Measurements from ENCODE around the gene VEGFA.

Gene VEGFA

GRCh38 chr6:43785220-43785752 lies 15.3 kb downstream of the VEGFA start:
- no peak for DNase-seq (ENCODE audit: low read depth)

- DNase-seq (ENCODE audit: low read depth) = no peak
Observed at GRCh38 chr6:43785904-43786303, 15.9 kb downstream of the VEGFA start.

- no peak for DNase-seq (ENCODE audit: low read depth)
Observed at GRCh38 chr6:43786664-43787329, 16.8 kb downstream of the VEGFA start.

- DNase-seq (ENCODE audit: low read depth) = no peak
Observed at GRCh38 chr6:43788301-43788700, 18.3 kb downstream of the VEGFA start.

- no peak for DNase-seq (ENCODE audit: low read depth)
Observed at GRCh38 chr6:43789447-43789846, 19.4 kb downstream of the VEGFA start.

- no peak for DNase-seq (ENCODE audit: low read depth)
Observed at GRCh38 chr6:43790031-43790430, 20.0 kb downstream of the VEGFA start.

- DNase-seq (ENCODE audit: low read depth) = no peak
Observed at GRCh38 chr6:43791745-43792422, 21.9 kb downstream of the VEGFA start.

GRCh38 chr6:43793154-43793874 lies 23.3 kb downstream of the VEGFA start:
- no peak for DNase-seq (ENCODE audit: low read depth)

- DNase-seq (ENCODE audit: low read depth) = no peak
Observed at GRCh38 chr6:43793875-43794242, 23.8 kb downstream of the VEGFA start.

GRCh38 chr6:43795421-43795820 lies 25.4 kb downstream of the VEGFA start:
- no peak for DNase-seq (ENCODE audit: low read depth)

- DNase-seq (ENCODE audit: low read depth) = no peak
Observed at GRCh38 chr6:43796168-43796567, 26.2 kb downstream of the VEGFA start.

- no peak for DNase-seq (ENCODE audit: low read depth)
Observed at GRCh38 chr6:43796903-43797890, 27.2 kb downstream of the VEGFA start.

- DNase-seq (ENCODE audit: low read depth) = no peak
Observed at GRCh38 chr6:43797919-43798318, 27.9 kb downstream of the VEGFA start.

- DNase-seq (ENCODE audit: low read depth) = no peak
Observed at GRCh38 chr6:43798688-43799444, 28.9 kb downstream of the VEGFA start.

- DNase-seq (ENCODE audit: low read depth) = no peak
Observed at GRCh38 chr6:43799551-43800297, 29.7 kb downstream of the VEGFA start.

- DNase-seq (ENCODE audit: low read depth) = no peak
Observed at GRCh38 chr6:43800298-43800623, 30.2 kb downstream of the VEGFA start.

GRCh38 chr6:43800746-43801494 lies 30.9 kb downstream of the VEGFA start:
- DNase-seq (ENCODE audit: low read depth) = no peak

- DNase-seq (ENCODE audit: low read depth) = no peak
Observed at GRCh38 chr6:43801495-43802181, 31.6 kb downstream of the VEGFA start.
